NT2/D1 (cell line): ENCODE measurements around the gene OSBPL3.

Experiments used
- SUZ12 ChIP-seq: IDR thresholded peaks from 2 replicates; pipeline ENCODE4 v1.6.1; 2011; ENCODE audit not compliant: insufficient read length, insufficient read depth; ENCODE audit errors: extremely low read depth
- ZNF274 ChIP-seq: IDR thresholded peaks from 2 replicates; pipeline ENCODE4 v1.6.1; 2011; ENCODE audit warnings: mild to moderate bottlenecking, low read depth, low read length

DNA sequence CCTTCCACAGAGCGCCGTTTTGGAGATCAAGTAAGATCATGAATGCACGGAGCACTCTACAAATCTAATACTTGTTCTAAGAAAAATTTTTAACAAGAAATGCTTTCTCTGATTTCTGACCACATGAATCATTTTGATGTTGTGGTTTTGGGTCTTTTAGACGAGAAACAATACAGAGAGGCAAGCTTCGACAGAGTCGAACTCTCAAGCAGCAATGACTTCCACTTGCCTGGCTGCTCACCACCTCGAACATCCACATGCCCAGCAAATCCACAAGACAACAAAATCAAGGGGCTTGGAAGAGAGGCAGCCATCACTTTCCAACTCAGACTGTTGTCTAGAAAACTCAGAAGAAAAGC is 153.3 kb downstream of the OSBPL3 start:
- no peak for TF ChIP-seq ZNF274
- TF ChIP-seq SUZ12 = no peak
